MM.1S (cell line): Measurements from ENCODE around the gene ATP5F1D.

ENCODE experiments used
- CTCF ChIP-seq: fragments of 300-600 bp; sonication (generic); IDR thresholded peaks from 2 replicates; pipeline ENCODE4 v1.5.1; 2016; ENCODE audit warnings: antibody characterized with exemption, low read length, mixed read lengths
- EZH2 ChIP-seq: fragments of 300-600 bp; sonication (generic); optimal IDR thresholded peaks from 2 replicates; pipeline ENCODE3; 2017; ENCODE audit warnings: low read depth, mild to moderate bottlenecking, antibody characterized with exemption, low read length, mixed read lengths
- EZH2phosphoT487 ChIP-seq: fragments of 300-600 bp; sonication (generic); IDR thresholded peaks from 2 replicates; pipeline ENCODE4 v1.6.1; 2018; ENCODE audit warnings: antibody characterized with exemption, low read length

- TF ChIP-seq EZH2 = no peak
- TF ChIP-seq CTCF = no peak
- TF ChIP-seq EZH2phosphoT487 = no peak
Measured at GRCh38 chr19:1289686-1290025, 48.1 kb downstream of the ATP5F1D start.
